GM20431 (cell line): ENCODE measurements around the gene MORC4.
"Not testable (repeated sequence)": the region's sequence is repeated elsewhere in the genome, so short reads cannot be mapped to it uniquely, and the experiment has no call there.

Experiments used
- in situ Hi-C: fragments of 300-500 bp; cut with MseI, MboI; formaldehyde crosslinking; loops from one replicate; pipeline ENCODE4 v1.15.0; 2020; ENCODE audit warnings: low sequenced_read_pairs; ENCODE audit not compliant: unreplicated experiment

Gene MORC4

DNA sequence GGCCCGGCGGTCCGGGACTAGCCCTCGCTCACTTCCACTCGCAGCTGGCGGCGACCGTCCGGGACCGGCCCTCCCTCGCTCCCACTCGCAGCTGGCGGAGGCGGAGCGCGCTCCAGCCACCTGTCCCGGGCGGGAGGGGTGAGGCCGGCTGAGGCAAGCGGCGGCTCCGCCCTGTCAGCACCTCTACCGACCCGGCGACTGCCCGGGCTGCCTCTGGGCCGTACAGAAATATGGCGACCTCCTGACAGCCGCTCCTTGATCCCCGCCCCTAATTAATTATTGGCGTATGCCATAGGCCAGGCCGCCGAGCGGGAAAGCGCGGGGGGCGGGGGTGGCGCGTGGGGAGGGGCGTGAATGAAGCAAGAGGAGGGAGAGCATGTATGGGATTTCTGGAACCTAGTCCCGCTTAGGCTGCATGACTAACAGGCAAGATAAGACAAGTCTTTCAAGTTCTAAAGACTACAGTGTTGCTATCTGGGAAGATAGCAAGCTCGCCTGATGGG, at the start of gene MORC4:
TSS of gene MORC4 (minus strand) at position 200 of the 503 bp plus-strand sequence. CDS start 243 bp downstream, outside the sequence.
- in situ Hi-C loops: no loop called here

DNA sequence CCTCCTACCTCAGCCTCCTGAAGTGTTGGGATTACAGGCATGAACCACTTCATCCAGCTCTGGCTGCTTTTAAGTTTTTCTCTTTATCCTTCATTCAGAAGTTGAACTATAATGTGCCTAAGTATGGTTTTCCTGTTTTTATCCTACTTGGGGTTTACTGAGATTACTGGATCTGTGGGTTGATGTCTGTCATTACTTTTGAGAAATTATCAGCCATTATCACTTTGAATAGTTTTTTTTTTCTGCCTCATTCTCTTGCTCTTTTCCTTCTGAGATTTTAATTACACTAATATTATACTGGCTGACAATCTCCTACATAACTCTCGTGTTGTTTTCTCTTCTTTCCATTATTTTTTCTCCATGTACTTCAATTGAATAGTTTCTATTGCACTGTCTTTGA, 47.6 kb upstream of the MORC4 start:
- in situ Hi-C loops: no loop called here

DNA sequence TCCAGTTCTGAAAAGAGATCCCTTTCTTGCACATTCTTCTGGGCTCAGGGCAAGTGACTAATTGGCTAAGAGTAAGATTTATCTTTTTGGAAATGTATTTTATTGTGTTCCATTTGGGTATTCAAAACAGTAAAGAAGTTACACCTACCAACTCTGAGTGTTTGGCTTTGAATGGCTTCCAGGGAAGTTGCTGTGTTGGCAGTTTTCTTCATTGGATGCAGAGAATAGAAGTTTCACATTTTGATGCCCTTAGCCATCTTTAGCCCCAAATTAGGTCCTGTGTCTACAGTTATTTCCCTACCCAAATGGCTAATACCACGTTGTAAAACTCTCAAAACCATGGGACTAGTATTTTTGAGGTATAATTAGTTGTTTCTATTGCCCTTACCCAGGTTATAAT, 29.7 kb upstream of the MORC4 start:
- in situ Hi-C loops: no loop called here

GRCh38 chrX:107025545-107025944, 25.5 kb upstream of the MORC4 start:
- in situ Hi-C loops: no loop called here

- in situ Hi-C loops: no loop called here
These were observed 14.9 kb upstream of the MORC4 start for GRCh38 chrX:107014936-107015335.

GRCh38 chrX:107008034-107008433, 8.0 kb upstream of the MORC4 start:
- in situ Hi-C loops: no loop called here

DNA sequence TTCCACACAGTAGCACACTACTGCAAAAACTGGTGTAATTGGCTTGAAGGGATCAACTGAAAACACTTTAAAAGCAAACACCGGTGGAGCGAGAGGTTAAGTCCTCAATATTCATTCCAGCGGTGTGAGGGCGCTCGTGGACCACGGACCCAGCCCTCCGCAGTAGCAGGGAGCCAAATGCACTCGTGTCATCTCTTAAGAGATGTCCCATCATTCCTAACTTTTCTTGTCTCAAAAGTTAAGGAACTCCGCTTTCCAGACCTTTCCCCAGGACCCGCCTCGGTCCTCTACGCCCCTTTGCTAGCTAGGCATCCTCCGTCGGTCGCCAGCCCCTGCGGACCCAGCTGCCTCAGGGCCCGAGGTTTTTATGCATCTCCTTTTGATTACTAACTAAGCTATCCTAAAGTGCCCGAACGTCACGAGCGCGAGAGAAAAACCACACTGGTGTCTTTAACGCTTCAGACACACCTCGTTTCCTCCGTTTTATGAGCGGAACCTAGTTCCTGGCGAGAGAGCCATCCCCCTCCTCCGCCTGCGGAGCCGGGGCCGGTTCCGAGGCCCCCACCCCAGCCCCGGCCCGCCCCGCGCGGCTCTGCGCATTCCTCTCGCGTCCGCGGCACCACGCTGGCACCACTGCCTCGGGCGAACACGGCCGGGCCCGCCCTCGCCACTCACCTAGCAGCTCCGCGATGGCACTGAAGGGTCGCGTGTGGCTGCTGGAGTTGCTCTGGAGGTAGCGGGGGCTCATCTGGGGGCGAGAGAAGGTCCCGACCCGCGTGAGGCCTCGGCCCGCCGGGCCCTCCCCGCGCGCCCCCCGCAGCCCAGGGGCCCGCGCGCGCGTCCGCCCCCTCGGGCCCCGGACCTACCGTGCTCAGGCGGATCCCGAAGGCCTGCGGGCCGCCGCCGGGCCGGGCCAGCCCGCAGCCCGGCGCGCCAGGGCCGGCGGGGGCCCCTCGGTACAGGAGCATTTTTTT, 723 bp downstream of the MORC4 start:
- in situ Hi-C loops: no loop called here

GRCh38 chrX:106997611-106998010, 2.4 kb downstream of the MORC4 start:
- in situ Hi-C loops: no loop called here

- in situ Hi-C loops: no loop called here
These were observed 4.3 kb downstream of the MORC4 start for GRCh38 chrX:106995678-106996077.

- in situ Hi-C loops: no loop called here
These were observed 12.5 kb downstream of the MORC4 start for GRCh38 chrX:106987488-106987887.

DNA sequence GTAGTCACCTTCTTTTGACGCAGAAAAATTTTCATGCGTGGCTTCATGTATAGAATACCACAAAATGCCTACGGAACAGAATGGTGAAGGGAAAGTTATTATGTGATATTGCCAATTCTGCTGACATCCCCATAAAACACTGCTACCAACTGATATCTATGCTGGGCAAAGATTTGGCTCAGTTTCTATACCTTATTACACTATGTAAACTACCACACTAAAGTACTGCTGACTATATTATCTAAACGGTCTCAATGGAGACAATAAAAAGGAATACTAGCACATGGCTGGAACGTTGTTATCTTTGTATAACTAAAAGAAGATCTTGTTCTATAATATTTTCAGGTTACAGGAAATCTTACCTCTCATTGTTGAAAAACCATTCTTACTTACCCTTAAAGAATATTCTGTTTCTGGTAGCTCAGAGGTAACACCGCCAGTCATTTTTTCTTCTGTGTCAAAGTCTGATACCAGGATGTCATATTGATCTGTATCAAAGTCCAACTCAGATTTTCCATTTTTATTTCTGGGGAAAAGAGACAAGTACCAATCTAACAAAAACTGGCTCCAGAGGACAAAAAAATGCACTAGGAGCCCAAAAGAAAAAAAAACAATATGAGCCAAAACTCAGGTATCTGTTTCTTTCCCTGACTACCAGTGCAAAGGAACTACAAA, 18.9 kb downstream of the MORC4 start:
- in situ Hi-C loops: no loop called here

- in situ Hi-C loops: no loop called here
These were observed 23.6 kb downstream of the MORC4 start for GRCh38 chrX:106976416-106976815.

- in situ Hi-C loops: no loop called here
These were observed 26.4 kb downstream of the MORC4 start for GRCh38 chrX:106973433-106974149.

DNA sequence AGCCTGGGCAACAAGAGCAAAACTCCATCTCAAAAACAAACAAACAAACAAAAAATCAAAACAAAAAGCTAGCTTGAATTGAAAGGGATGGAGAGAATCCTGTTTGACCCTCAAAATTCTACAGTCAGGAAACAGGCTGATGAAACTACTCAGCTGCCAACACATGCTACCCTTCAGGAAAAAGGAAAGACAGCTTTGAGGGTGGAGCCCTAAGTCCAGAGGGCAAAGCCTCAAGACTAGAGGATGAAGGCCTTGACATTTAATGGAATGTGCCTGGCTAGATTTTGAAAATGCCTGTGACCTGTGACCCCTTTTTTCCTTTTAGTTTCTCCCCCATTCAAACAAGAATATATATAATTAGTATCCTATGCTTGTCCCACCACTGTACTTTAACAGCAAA, 27.1 kb downstream of the MORC4 start:
- in situ Hi-C loops: no loop called here

DNA sequence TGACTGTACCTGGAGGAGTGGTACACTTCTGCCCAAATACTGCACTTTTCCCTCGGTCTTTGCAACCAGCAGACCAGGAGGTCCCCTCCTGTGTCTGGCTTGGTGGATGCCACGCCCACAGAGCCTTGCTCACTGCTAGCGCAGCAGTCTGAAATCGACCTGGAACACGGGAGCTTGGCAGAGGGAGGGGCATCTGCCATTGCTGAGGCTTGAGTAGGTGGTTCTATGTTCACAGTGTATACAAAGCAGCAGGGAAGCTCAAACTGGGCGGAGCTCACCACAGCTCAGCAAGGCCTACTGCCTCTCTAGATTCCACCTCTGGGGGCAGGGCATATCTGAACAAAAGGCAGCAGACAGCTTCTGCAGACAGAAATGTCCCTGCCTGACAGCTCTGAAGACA, 33.5 kb downstream of the MORC4 start:
- in situ Hi-C loops: not testable (repeated sequence)

GRCh38 chrX:106964290-106964689, 35.7 kb downstream of the MORC4 start:
- in situ Hi-C loops: no loop called here

GRCh38 chrX:106963111-106963510, 36.9 kb downstream of the MORC4 start:
- in situ Hi-C loops: no loop called here

- in situ Hi-C loops: no loop called here
These were observed 40.1 kb downstream of the MORC4 start for GRCh38 chrX:106959901-106960300.

DNA sequence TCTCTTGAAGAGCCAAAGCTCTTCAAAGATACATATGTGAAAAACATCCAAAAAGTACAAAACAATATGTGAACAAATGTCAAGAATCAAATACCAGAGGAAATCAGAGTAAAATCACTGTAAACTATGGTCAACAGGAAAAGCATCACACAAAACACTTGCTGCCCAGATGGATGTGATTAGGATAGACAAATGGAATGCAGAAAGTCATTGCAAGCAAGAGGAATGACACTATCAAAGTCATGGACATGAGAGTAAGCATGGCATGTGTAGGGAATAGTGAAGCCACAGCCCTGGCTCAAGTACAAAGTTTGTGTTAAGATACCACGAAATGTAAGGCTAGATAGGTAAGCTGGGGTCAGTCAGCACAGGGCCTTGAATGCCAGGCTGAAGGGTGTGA, 42.2 kb downstream of the MORC4 start:
- in situ Hi-C loops: no loop called here

DNA sequence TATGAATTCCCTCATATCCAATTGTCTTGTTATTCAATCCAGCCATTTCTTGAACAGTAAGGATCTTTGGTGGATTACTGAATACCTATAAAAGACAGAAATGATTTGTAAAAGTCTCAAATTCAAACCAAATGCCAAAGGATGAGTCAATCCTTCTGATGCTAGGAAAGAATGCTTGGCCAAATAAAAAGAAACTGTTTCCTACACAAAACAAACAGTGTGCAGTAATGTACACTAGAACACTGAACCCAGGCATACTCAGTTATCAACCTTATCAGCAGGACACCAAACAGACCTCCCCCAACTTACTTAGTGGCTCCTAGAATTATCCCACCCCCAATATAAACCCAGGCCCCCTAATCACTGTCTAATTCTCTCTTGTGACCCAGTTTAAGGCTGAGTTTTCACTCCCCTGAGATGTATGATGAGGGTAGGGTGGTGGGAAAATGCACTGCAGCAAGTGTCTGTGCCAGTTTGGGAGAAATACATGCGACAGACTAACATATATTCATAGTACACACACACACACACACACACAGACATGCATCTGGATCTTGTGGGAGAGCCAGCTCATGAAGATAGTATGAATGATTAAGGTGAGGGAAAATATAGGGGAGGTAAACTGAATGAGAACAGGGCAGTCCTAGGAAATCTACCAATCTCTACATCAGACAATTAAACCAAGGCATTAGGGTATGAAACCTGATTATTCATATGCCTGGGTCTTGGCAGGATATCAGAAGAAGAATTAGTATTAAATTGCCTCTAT, 44.8 kb downstream of the MORC4 start:
- in situ Hi-C loops: no loop called here
